H9 (cell line): ENCODE measurements around the gene NAT8. TPM values are rescaled to one million over a fixed set of nuclear protein-coding genes. Genes with fewer than 3 reads are reported as not detected.
"Not testable (repeated sequence)": the region's sequence is repeated elsewhere in the genome, so short reads cannot be mapped to it uniquely, and the experiment has no call there.

Source experiments
- DNase-seq: peaks from one replicate; pipeline ENCODE4 v3.0.0-alpha.2; 2017
- H2AFZ ChIP-seq: one replicate; pipeline ENCODE4 v1.6.1; 2013; ENCODE audit warnings: mild to moderate bottlenecking, low read length, control low read depth, moderate library complexity
- H2AK5ac ChIP-seq: 2 replicates; pipeline ENCODE4 v1.6.1; 2013; ENCODE audit warnings: low read length, control low read depth, mixed read lengths; ENCODE audit not compliant: insufficient read length
- H2BK120ac ChIP-seq: one replicate; pipeline ENCODE4 v1.6.1; 2013; ENCODE audit warnings: low read depth, mild to moderate bottlenecking, low read length, control low read depth, inconsistent platforms; ENCODE audit not compliant: poor library complexity, severe bottlenecking
- H2BK12ac ChIP-seq: 2 replicates; pipeline ENCODE4 v1.6.1; 2013; ENCODE audit warnings: low read length, control low read depth, mixed read lengths, low read depth; ENCODE audit not compliant: insufficient read length
- H2BK15ac ChIP-seq: 2 replicates; pipeline ENCODE4 v1.6.1; 2013; ENCODE audit warnings: low read depth, low read length, control low read depth
- H2BK20ac ChIP-seq: one replicate; pipeline ENCODE4 v1.6.1; 2013; ENCODE audit warnings: low read depth, mild to moderate bottlenecking, low read length, control low read depth, inconsistent platforms; ENCODE audit not compliant: poor library complexity, severe bottlenecking
- H2BK5ac ChIP-seq: 2 replicates; pipeline ENCODE4 v1.6.1; 2013; ENCODE audit warnings: low read length, control low read depth, mixed read lengths; ENCODE audit not compliant: insufficient read length
- H3K14ac ChIP-seq: 2 replicates; pipeline ENCODE4 v1.6.1; 2013; ENCODE audit warnings: low read length, control low read depth; ENCODE audit not compliant: insufficient read depth
- H3K18ac ChIP-seq: 2 replicates; pipeline ENCODE4 v1.6.1; 2013; ENCODE audit warnings: low read depth, mild to moderate bottlenecking, mixed read lengths, low read length, control low read depth; ENCODE audit not compliant: insufficient read length
- H3K23ac ChIP-seq: 2 replicates; pipeline ENCODE4 v1.6.1; 2013; ENCODE audit warnings: low read length, control low read depth, mixed read lengths, low read depth; ENCODE audit not compliant: insufficient read length
- H3K23me2 ChIP-seq: 2 replicates; pipeline ENCODE4 v1.6.1; 2013; ENCODE audit warnings: low read depth, mild to moderate bottlenecking, mixed read lengths, low read length, control low read depth; ENCODE audit not compliant: insufficient read length, poor library complexity, severe bottlenecking
- H3K27ac ChIP-seq: 2 replicates; pipeline ENCODE4 v1.5.1; 2013; ENCODE audit warnings: low read length, control low read depth, mixed read lengths, low read depth; ENCODE audit not compliant: insufficient read length
- H3K27me3 ChIP-seq: 2 replicates; pipeline ENCODE4 v1.6.1; 2013; ENCODE audit warnings: low read length, control low read depth, inconsistent platforms; ENCODE audit not compliant: insufficient read depth
- H3K4ac ChIP-seq: 2 replicates; pipeline ENCODE4 v1.6.1; 2013; ENCODE audit warnings: low read depth, mild to moderate bottlenecking, control low read depth, inconsistent platforms, low read length, moderate library complexity
- H3K4me1 ChIP-seq: 2 replicates; pipeline ENCODE4 v1.6.1; 2013; ENCODE audit warnings: low read length, control low read depth, inconsistent platforms; ENCODE audit not compliant: insufficient read depth
- H3K4me2 ChIP-seq: 2 replicates; pipeline ENCODE4 v1.6.1; 2013; ENCODE audit warnings: low read length, control low read depth, mixed read lengths; ENCODE audit not compliant: insufficient read length, insufficient read depth
- H3K56ac ChIP-seq: 2 replicates; pipeline ENCODE4 v1.6.1; 2013; ENCODE audit warnings: low read depth, mild to moderate bottlenecking, mixed read lengths, low read length, control low read depth; ENCODE audit not compliant: insufficient read length
- H3K79me1 ChIP-seq: 2 replicates; pipeline ENCODE4 v1.6.1; 2013; ENCODE audit warnings: low read depth, mild to moderate bottlenecking, moderate library complexity, low read length, control low read depth, inconsistent platforms; ENCODE audit not compliant: insufficient read depth, poor library complexity, severe bottlenecking
- H3K79me2 ChIP-seq: 2 replicates; pipeline ENCODE4 v1.6.1; 2013; ENCODE audit warnings: low read length, control low read depth, inconsistent platforms; ENCODE audit not compliant: insufficient read depth
- H3K9ac ChIP-seq: 2 replicates; pipeline ENCODE4 v1.6.1; 2013; ENCODE audit warnings: low read length, control low read depth, mixed read lengths; ENCODE audit not compliant: insufficient read length; ENCODE audit errors: extremely low read depth
- H3K9me3 ChIP-seq: one replicate; pipeline ENCODE4 v1.6.1; 2013; ENCODE audit warnings: low read depth, low read length, inconsistent platforms; ENCODE audit not compliant: control insufficient read depth
- H3T11ph ChIP-seq: one replicate; pipeline ENCODE4 v1.6.1; 2013; ENCODE audit warnings: mild to moderate bottlenecking, low read length, control low read depth, inconsistent platforms
- H4K20me1 ChIP-seq: one replicate; pipeline ENCODE4 v1.6.1; 2013; ENCODE audit not compliant: control insufficient read depth, insufficient read length, insufficient read depth
- H4K5ac ChIP-seq: 2 replicates; pipeline ENCODE4 v1.6.1; 2013; ENCODE audit warnings: low read depth, mild to moderate bottlenecking, mixed read lengths, low read length, control low read depth; ENCODE audit not compliant: insufficient read length
- H4K8ac ChIP-seq: replicated peaks from 2 replicates; pipeline ENCODE4 v1.6.1; 2013; ENCODE audit warnings: low read length, control low read depth, mixed read lengths, low read depth; ENCODE audit not compliant: insufficient read length
- H4K91ac ChIP-seq: 2 replicates; pipeline ENCODE4 v1.6.1; 2013; ENCODE audit warnings: low read depth, mild to moderate bottlenecking, moderate library complexity, mixed read lengths, low read length, control low read depth; ENCODE audit not compliant: insufficient read length
- H3K27ac Mint-ChIP-seq, 3 experiments: 2 replicates in 2 of 3; 3 replicates in 1 of 3; pipeline ENCODE4 v1.8.0; 2020 to 2021; ENCODE audit warnings: mixed read lengths in 3 of 3, mild to moderate bottlenecking in 1 of 3, moderate library complexity in 1 of 3
- H3K27me3 Mint-ChIP-seq: 2 replicates; pipeline ENCODE4 v1.8.0; 2021; ENCODE audit warnings: low read depth, mild to moderate bottlenecking, moderate library complexity, mixed read lengths
- H3K36me3 Mint-ChIP-seq, 3 experiments: 2 replicates in 2 of 3; 3 replicates in 1 of 3; pipeline ENCODE4 v1.8.0; 2020 to 2021; ENCODE audit warnings: low read depth in 3 of 3, mixed read lengths in 3 of 3; ENCODE audit not compliant: insufficient read depth in 1 of 3
- H3K4me1 Mint-ChIP-seq, 2 experiments: 2 replicates each; pipeline ENCODE4 v1.8.0; 2020; ENCODE audit warnings: mixed read lengths in 2 of 2
- H3K4me3 Mint-ChIP-seq, 2 experiments: 2 replicates in 1 of 2; 3 replicates in 1 of 2; pipeline ENCODE4 v1.8.0; 2020 to 2021; ENCODE audit warnings: mild to moderate bottlenecking in 2 of 2, mixed read lengths in 2 of 2, moderate library complexity in 1 of 2
- H3K9me3 Mint-ChIP-seq, 2 experiments: 2 replicates in 1 of 2; 3 replicates in 1 of 2; pipeline ENCODE4 v1.8.0; 2020; ENCODE audit warnings: mild to moderate bottlenecking in 2 of 2, mixed read lengths in 2 of 2, moderate library complexity in 1 of 2
- WGBS: extraction: QIAGEN DNeasy Blood & Tissue Kit; methylation state at CpG from one replicate; pipeline ENCODE4 v1.1.7; 2013; ENCODE audit warnings: missing lambda C conversion rate, low lambda C conversion rate, mixed read lengths; ENCODE audit not compliant: insufficient read length; ENCODE audit errors: extremely low coverage; 5-methylcytosine and 5-hydroxymethylcytosine counted together
- total RNA-seq: library from RNA; stranded (reverse); gene quantifications from 2 replicates; pipeline ENCODE4 v1.2.1, GENCODE V29; 2021

The NAT8 gene
- total RNA-seq, 1 experiment from 2014 or later = not detected

DNA sequence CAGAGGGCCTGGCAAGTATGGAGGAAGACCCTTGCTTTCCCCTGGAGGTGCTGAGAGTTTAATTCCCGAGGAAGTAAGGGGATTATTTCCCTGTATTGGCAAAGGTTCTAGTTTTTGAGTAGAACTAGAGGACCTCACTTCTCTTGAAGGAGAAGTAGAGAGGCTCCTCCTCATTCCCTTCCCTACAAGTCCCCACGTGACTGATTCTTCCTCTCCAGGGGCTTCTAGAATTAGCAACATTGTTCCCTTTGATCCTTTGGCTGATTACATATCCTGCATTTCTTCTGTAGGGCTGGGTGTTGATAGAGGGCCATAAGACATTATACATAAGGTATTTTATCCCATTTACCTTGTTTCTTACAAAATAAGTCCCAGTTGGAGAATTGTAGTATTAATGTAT is 35.8 kb upstream of the NAT8 start:
- H3K4me1 Mint-ChIP-seq = not testable (repeated sequence)

DNA sequence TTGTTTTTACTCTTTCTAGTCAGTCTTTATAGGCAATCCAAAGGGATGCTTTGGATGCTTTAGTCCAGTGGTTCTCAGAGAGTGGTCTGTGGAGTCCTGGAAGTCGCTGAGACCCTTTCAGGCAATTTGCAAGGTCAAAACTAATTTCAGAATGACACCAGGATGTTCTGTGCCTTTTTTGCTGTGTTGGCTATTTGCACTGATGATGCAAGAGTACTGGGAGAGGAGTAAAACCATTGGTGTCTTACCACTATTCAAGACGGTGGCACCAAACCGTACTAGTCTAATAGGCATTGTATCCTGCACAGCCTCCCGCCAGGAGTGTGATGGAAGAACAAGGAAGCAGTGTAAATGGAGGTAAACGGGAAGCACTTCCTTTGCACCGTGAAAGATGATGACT is 34.0 kb upstream of the NAT8 start:
- no CpG with 5 or more reads among the region's 6 CpGs for WGBS
- peaks cover 15% of the 10 kb centered on the region for H3K27me3 Mint-ChIP-seq
- H2BK20ac ChIP-seq, H2BK15ac ChIP-seq, H3K79me1 ChIP-seq, H3K4me1 ChIP-seq, H3K27me3 ChIP-seq, H2AFZ ChIP-seq, H3K14ac ChIP-seq, H2BK12ac ChIP-seq, H3K23me2 ChIP-seq, H4K20me1 ChIP-seq, H3K27ac ChIP-seq, H3K27ac Mint-ChIP-seq, H2AK5ac ChIP-seq, H3T11ph ChIP-seq, H3K4me1 Mint-ChIP-seq, H3K9ac ChIP-seq, DNase-seq, H3K23ac ChIP-seq, H3K9me3 ChIP-seq, H3K4me3 Mint-ChIP-seq, H3K9me3 Mint-ChIP-seq, H2BK5ac ChIP-seq, H3K4me2 ChIP-seq, H4K91ac ChIP-seq, H3K36me3 Mint-ChIP-seq, H4K8ac ChIP-seq, H3K4ac ChIP-seq, H3K18ac ChIP-seq, H2BK120ac ChIP-seq, H3K79me2 ChIP-seq, H3K56ac ChIP-seq, H4K5ac ChIP-seq: not testable (repeated sequence)

More for the DNA sequence above, 35.8 kb upstream of the NAT8 start:
- H3K36me3 Mint-ChIP-seq, H4K5ac ChIP-seq, H3K27ac ChIP-seq, H3K9me3 ChIP-seq, H3K4ac ChIP-seq, H3K23me2 ChIP-seq, H3K23ac ChIP-seq, H2BK15ac ChIP-seq, H3K9me3 Mint-ChIP-seq, H2BK120ac ChIP-seq, H4K20me1 ChIP-seq, H3K27ac Mint-ChIP-seq, H3K18ac ChIP-seq, H3K14ac ChIP-seq, H3K56ac ChIP-seq, H2AK5ac ChIP-seq, H2BK5ac ChIP-seq, H4K8ac ChIP-seq, H2BK12ac ChIP-seq, H3K27me3 ChIP-seq, H3K4me3 Mint-ChIP-seq, H3K9ac ChIP-seq, H2BK20ac ChIP-seq, H3K79me1 ChIP-seq, H3K4me1 ChIP-seq, DNase-seq, H3K79me2 ChIP-seq, H3K4me2 ChIP-seq, H3T11ph ChIP-seq, H4K91ac ChIP-seq, H2AFZ ChIP-seq: not testable (repeated sequence)
- H3K27me3 Mint-ChIP-seq = peaks cover 18% of the 10 kb centered on the region
- WGBS = no CpG with 5 or more reads among the region's 2 CpGs
